Epithelial cell of alveolus of lung (primary cell): Measurements from ENCODE around the gene SYCP1. TPM values are rescaled to one million over a fixed set of nuclear protein-coding genes. Genes with fewer than 3 reads are reported as not detected.

Experiments used
- total RNA-seq: library from RNA; depleted of rRNA; stranded (reverse); fragments of >200 nt; gene quantifications from 2 replicates; pipeline ENCODE4 v1.2.1, GENCODE V29; 2015

SYCP1 gene, protein sequence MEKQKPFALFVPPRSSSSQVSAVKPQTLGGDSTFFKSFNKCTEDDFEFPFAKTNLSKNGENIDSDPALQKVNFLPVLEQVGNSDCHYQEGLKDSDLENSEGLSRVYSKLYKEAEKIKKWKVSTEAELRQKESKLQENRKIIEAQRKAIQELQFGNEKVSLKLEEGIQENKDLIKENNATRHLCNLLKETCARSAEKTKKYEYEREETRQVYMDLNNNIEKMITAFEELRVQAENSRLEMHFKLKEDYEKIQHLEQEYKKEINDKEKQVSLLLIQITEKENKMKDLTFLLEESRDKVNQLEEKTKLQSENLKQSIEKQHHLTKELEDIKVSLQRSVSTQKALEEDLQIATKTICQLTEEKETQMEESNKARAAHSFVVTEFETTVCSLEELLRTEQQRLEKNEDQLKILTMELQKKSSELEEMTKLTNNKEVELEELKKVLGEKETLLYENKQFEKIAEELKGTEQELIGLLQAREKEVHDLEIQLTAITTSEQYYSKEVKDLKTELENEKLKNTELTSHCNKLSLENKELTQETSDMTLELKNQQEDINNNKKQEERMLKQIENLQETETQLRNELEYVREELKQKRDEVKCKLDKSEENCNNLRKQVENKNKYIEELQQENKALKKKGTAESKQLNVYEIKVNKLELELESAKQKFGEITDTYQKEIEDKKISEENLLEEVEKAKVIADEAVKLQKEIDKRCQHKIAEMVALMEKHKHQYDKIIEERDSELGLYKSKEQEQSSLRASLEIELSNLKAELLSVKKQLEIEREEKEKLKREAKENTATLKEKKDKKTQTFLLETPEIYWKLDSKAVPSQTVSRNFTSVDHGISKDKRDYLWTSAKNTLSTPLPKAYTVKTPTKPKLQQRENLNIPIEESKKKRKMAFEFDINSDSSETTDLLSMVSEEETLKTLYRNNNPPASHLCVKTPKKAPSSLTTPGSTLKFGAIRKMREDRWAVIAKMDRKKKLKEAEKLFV
- not detected in 2 replicates for total RNA-seq

DNA sequence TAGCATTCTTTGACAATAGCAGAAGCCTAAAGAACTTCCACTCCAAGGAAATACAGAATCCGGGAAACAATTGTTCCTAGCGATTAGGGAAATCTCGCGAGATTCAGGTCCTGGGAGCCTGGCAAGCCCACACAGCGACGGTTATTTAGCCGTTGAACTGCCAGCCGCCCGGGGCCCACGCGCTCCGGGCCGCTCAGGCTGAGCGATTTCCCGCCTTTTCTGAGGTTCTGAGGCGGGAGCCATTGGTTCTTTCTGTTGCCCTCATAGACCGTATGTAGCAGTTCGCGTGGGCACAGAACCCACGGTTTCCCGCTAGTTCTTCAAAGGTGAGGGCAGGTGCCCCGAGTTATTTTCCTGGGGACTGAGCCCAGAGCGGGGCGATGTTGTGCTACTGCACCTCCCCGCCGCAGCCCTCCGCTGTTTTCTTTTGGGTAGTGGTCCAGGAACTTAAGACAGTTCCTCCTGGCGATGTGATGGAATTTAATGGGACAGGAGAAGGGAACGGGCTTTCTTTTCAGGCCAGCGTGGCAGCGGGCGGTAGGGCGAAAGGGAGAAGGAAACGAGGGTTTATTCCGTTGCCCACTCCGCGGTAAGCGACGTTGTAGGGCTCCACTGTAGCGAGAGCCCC, at the start of gene SYCP1:
Gene SYCP1 (plus strand): TSS at position 171 of the 628 bp plus-strand sequence. CDS start 602 bp downstream, outside the sequence.

GRCh38 chr1:115029526-115029925, 174.9 kb downstream of the SYCP1 start, which contains the start of gene TSHB:
Gene TSHB, plus strand, starts transcription at chr1:115029826. Its CDS starts 3,537 bp downstream, at chr1:115033363.

Other genes starting within 250 kb of the SYCP1 start
- 0.08 and 1.2 TPM in 2 replicates for gene DENND2C, start 184.8 kb upstream of the SYCP1 start, total RNA-seq
- gene AMPD1, start 159.3 kb upstream of the SYCP1 start, total RNA-seq = not detected in 2 replicates
- gene NRAS, start 138.1 kb upstream of the SYCP1 start, total RNA-seq = 44.0 and 64.5 TPM in 2 replicates
- gene CSDE1, start 96.9 kb upstream of the SYCP1 start, total RNA-seq = 298 and 917 TPM in 2 replicates
- gene SIKE1, start 74.2 kb upstream of the SYCP1 start, total RNA-seq = 32.6 and 41.0 TPM in 2 replicates
- gene TSHB, start 175.0 kb downstream of the SYCP1 start, total RNA-seq = not detected in 2 replicates
- 2.3 and 2.9 TPM in 2 replicates for gene TSPAN2, start 234.6 kb downstream of the SYCP1 start, total RNA-seq